GDM1 (cell line): ENCODE measurements around the gene ANKLE2.

Experiments used
- DNase-seq: peaks from one replicate; lab custom pipeline; 2025; lab: John Stamatoyannopoulos, UW

Gene ANKLE2

GRCh38 chr12:132687211-132688164 lies 74.1 kb downstream of the ANKLE2 start, which contains the start of the genes POLE and PXMP2:
Gene POLE (minus strand): TSS chr12:132687342. CDS start chr12:132687315, 27 bp downstream.
Gene PXMP2 (plus strand): TSS chr12:132687587. CDS start chr12:132687671, 84 bp downstream.
- DNase-seq = peak; percentile 93

GRCh38 chr12:132686825-132687210 lies 74.8 kb downstream of the ANKLE2 start:
- no peak for DNase-seq

GRCh38 chr12:132685400-132685799 lies 76.2 kb downstream of the ANKLE2 start:
- DNase-seq = no peak

DNA sequence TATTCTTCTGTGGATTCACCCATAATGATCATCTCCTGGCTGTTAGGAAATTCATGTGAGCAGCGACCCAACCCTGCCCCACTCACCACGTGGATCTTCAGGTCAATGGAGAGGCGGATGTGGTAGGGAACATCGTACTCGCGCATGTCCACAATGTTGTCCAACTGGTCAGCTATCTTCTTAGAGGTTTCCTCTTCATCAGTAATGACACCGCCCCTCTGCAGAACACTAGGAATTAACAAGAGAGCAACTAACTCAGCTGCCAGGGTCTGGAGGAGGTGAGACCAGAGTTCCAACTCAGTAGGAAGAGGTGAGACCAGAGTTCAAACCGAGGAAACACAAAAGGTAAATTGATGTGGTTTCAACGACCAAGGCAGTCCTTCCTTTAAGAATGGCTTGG lies 84.1 kb downstream of the ANKLE2 start:
- DNase-seq = no peak

- no peak for DNase-seq
Observed at GRCh38 chr12:132675757-132676432, 85.7 kb downstream of the ANKLE2 start.
